Common myeloid progenitor, CD34-positive (primary cell): ENCODE data around the gene BTBD17. TPM values are rescaled to one million over a fixed set of nuclear protein-coding genes. Genes with fewer than 3 reads are reported as not detected.
"Not testable (repeated sequence)": the region's sequence is repeated elsewhere in the genome, so short reads cannot be mapped to it uniquely, and the experiment has no call there.

ENCODE experiments used
- CTCF ChIA-PET: fragments of 350-600 bp; sonication (Branson Sonifier 250); formaldehyde crosslinking; loops from one replicate; lab custom pipeline; 2021; ENCODE audit warnings: antibody characterized with exemption; lab: Charles Lee
- POLR2A ChIA-PET: fragments of 350-600 bp; sonication (Branson Sonifier 250); formaldehyde crosslinking; loops from one replicate; lab custom pipeline; 2021; ENCODE audit warnings: antibody characterized with exemption; lab: Charles Lee
- DNase-seq, 3 donors: peaks; one replicate each; pipeline versions ENCODE4 v3.0.0 to v3.0.0-alpha.2; 2013
- H3K27ac ChIP-seq, 2 experiments: 1 replicate in 1 of 2; 2 replicates in 1 of 2; pipeline ENCODE4 v1.7.0; 2013; ENCODE audit warnings: inconsistent platforms in 2 of 2, low read length in 2 of 2, mild to moderate bottlenecking in 2 of 2, low read depth in 1 of 2, moderate library complexity in 1 of 2; ENCODE audit not compliant: severe bottlenecking in 2 of 2, insufficient read depth in 1 of 2, poor library complexity in 1 of 2
- H3K27me3 ChIP-seq, 5 experiments: replicated peaks in 2 of 5; 1 replicate in 3 of 5; 2 replicates in 2 of 5; pipeline versions ENCODE4 v1.6.1 to v1.7.0; 2013; ENCODE audit warnings: low read length in 4 of 5, mild to moderate bottlenecking in 2 of 5, moderate library complexity in 2 of 5, inconsistent platforms in 1 of 5; ENCODE audit not compliant: insufficient read depth in 5 of 5, control insufficient read depth in 4 of 5
- H3K36me3 ChIP-seq, 4 experiments: 1 replicate in 2 of 4; 2 replicates in 2 of 4; pipeline versions ENCODE4 v1.6.1 to v1.7.0; 2013; ENCODE audit warnings: low read length in 3 of 4, control low read depth in 1 of 4, mild to moderate bottlenecking in 1 of 4; ENCODE audit not compliant: control insufficient read depth in 4 of 4, insufficient read depth in 4 of 4
- H3K4me1 ChIP-seq, 4 experiments: 1 replicate in 3 of 4; 2 replicates in 1 of 4; pipeline versions ENCODE4 v1.6.1 to v1.7.1; 2013; ENCODE audit warnings: low read length in 3 of 4, mild to moderate bottlenecking in 3 of 4, control low read depth in 1 of 4, inconsistent platforms in 1 of 4, moderate library complexity in 1 of 4; ENCODE audit not compliant: control insufficient read depth in 4 of 4, insufficient read depth in 4 of 4; ENCODE audit errors: control extremely low read depth in 1 of 4
- H3K4me3 ChIP-seq, 7 experiments: 1 replicate in 4 of 7; 2 replicates in 3 of 7; pipeline versions ENCODE4 v1.5.1 to v1.7.0; 2013; ENCODE audit warnings: mild to moderate bottlenecking in 7 of 7, low read length in 6 of 7, moderate library complexity in 6 of 7, inconsistent platforms in 2 of 7, low read depth in 2 of 7, control low read depth in 1 of 7; ENCODE audit not compliant: insufficient read depth in 4 of 7, control insufficient read depth in 1 of 7; ENCODE audit errors: extremely low read depth in 1 of 7
- H3K9me3 ChIP-seq, 5 experiments: 1 replicate in 4 of 5; 2 replicates in 1 of 5; pipeline versions ENCODE4 v1.6.1 to v1.7.1; 2013; ENCODE audit warnings: low read length in 4 of 5, mild to moderate bottlenecking in 2 of 5, inconsistent platforms in 1 of 5, low read depth in 1 of 5, moderate library complexity in 1 of 5; ENCODE audit not compliant: control insufficient read depth in 4 of 5, insufficient read depth in 2 of 5; ENCODE audit errors: control extremely low read depth in 1 of 5
- WGBS: methylation state at CpG from one replicate; pipeline ENCODE4 v1.1.5; 2013; ENCODE audit not compliant: insufficient coverage; 5-methylcytosine and 5-hydroxymethylcytosine counted together
- polyA plus RNA-seq: library from polyadenylated mRNA; unstranded; fragments of 120-200 nt; gene quantifications from one replicate; pipeline ENCODE4 v1.2.1, GENCODE V29; 2013

The BTBD17 gene, protein sequence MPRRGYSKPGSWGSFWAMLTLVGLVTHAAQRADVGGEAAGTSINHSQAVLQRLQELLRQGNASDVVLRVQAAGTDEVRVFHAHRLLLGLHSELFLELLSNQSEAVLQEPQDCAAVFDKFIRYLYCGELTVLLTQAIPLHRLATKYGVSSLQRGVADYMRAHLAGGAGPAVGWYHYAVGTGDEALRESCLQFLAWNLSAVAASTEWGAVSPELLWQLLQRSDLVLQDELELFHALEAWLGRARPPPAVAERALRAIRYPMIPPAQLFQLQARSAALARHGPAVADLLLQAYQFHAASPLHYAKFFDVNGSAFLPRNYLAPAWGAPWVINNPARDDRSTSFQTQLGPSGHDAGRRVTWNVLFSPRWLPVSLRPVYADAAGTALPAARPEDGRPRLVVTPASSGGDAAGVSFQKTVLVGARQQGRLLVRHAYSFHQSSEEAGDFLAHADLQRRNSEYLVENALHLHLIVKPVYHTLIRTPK
- polyA plus RNA-seq, result 0.05 TPM

DNA sequence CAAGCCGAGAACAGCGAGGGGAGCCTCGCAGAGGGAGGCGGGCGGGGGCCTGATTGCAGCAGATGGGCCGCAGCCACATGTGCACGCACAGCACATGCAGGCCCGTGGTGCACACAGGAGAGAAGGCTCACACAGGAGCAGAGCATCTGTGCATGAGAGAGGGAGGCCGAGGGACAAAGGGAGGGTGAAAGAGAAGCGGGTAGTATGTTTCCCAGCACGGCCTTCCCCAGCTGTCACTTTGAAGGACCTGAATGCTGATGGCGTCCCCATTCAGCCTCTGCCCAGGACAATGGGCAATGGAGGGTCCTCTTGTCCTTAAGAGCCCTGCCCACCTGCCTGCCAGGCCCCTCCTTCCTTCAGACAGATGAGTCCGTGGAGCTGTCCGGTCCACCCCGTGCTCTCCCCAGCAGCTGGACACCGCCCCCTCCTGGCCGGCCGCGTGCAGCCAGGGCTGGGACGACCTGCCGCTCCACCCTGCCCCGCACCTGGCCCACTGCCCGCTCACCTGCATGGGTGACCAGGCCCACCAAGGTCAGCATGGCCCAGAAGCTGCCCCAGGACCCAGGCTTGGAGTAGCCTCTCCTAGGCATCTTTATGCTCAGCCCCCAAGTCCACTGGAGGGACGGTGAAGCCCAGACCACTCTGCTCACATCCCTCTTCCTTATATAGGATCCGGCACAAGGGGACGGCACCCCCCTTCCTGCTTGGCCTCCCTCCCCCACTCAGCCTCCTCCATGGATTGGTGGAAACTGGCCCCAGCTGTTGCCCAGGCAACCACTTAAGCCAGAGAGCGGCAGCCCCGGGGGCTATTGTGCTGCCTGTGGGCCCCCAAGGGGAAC, at the start of gene BTBD17:
Gene BTBD17 (minus strand): TSS at position 639 of the 839 bp plus-strand sequence. CDS start 49 bp downstream, at position 590.
- POLR2A ChIA-PET, result interaction anchor here (0.6 kb wide), 1 partner anchor 35 kb away, joined by 3 read pairs; the partner anchor contains the start of gene KIF19
- WGBS, result 43% methylated on average over 26 of the region's 28 CpGs
- no peaks in the 10 kb centered on the region for H3K36me3 ChIP-seq
- peaks cover 0 to 29% (median 23%) of the 10 kb centered on the region in 4 experiments for H3K4me1 ChIP-seq
- peak in 2 of 3 donors; percentile 31 to 39 for DNase-seq
- H3K4me3 ChIP-seq, result no peak within 1 kb of the TSS
- H3K27me3 ChIP-seq, result peaks cover 0 to 38% (median 15%) of the 10 kb centered on the region in 5 experiments
- CTCF ChIA-PET, result interaction anchor here (0.6 to 18.8 kb wide), 20 partner anchors 9 to 296 kb away, joined by 3 to 185 read pairs (median 4); partner anchors contain the start of gene CD300H
- no peaks in the 10 kb centered on the region for H3K9me3 ChIP-seq
- H3K27ac ChIP-seq, result no peak within 1 kb of the TSS

DNA sequence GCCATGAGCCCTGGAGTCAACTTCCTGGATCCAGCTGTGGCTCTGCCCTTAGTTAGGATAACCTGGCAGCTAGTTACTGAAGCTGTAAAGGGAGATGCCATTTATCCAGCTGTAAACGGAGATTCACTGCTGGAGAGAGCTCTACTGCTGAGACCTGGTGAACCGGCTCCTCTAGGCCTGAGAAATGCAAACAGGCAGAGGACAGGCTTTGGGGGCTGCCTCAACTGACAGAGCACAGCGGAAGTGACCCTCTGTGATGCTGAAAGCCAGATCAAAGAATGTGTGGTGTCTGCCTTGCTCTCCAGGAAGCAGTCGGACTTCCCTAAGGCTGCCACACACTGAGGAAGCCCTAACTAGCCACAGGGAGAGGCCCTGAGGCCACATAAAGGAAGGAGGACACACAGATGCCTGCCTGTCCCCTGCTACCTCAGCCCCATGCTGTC, 48.4 kb upstream of the BTBD17 start:
- 85% methylated on average over 4 of the region's 4 CpGs for WGBS
- Histone ChIP-seq H3K9me3 (no peaks in the 10 kb centered on the region), H3K36me3 (no peaks in the 10 kb centered on the region), H3K27ac (no peak overlapping the region), H3K4me1 (peaks cover 0 to 8% (median 0%) of the 10 kb centered on the region in 4 experiments), H3K4me3 (no peak overlapping the region), H3K27me3 (peaks cover 0 to 2% (median 0%) of the 10 kb centered on the region in 5 experiments)
- CTCF ChIA-PET, result interaction anchor here (1.2 kb wide), 1 partner anchor 41 kb away, joined by 3 read pairs; no protein-coding TSS in a partner anchor
- POLR2A ChIA-PET, result no interaction called here
- DNase-seq, result peak in 1 of 3 donors; percentile 10

DNA sequence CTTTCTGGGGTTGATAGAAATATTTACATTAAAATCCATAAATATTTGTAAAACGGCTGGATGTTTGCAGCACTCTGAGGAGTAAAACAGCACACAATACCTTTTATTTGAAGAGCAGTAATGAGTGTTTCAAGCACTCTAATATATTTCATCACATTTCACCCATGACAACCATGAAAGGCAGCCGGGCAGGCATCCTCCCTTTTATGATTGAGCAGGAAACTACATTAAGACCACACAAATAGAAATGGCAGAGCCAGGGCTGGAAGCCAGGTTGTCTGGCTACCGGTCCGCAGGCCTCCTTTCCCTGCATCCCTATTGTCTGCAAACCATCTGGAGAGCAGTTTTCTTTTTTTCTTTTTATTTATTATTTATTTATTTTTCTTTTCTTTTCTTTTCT, 47.1 kb upstream of the BTBD17 start:
- H3K27ac ChIP-seq, result no peak overlapping the region
- H3K36me3 ChIP-seq, result no peaks in the 10 kb centered on the region
- peaks cover 0 to 2% (median 0%) of the 10 kb centered on the region in 5 experiments for H3K27me3 ChIP-seq
- POLR2A ChIA-PET, result no interaction called here
- H3K4me3 ChIP-seq, result no peak overlapping the region
- 75% methylated on average over 1 of the region's 4 CpGs for WGBS
- CTCF ChIA-PET, result no interaction called here
- DNase-seq, result no peak
- no peaks in the 10 kb centered on the region for H3K9me3 ChIP-seq
- peaks cover 0 to 10% (median under 1%) of the 10 kb centered on the region in 4 experiments for H3K4me1 ChIP-seq

- Histone ChIP-seq H3K36me3 (no peaks in the 10 kb centered on the region), H3K27me3 (peaks cover 0 to 2% (median 0%) of the 10 kb centered on the region in 5 experiments), H3K4me3 (no peak overlapping the region), H3K9me3 (no peaks in the 10 kb centered on the region), H3K27ac (no peak overlapping the region), H3K4me1 (peaks cover 0 to 15% (median 6%) of the 10 kb centered on the region in 4 experiments)
- no peak for DNase-seq
- 100% methylated on average over 1 of the region's 3 CpGs for WGBS
- ChIA-PET POLR2A (interaction anchor here (0.6 kb wide), 1 partner anchor 228 kb away, joined by 4 read pairs; no protein-coding TSS in a partner anchor), CTCF (interaction anchor here (0.7 kb wide), 1 partner anchor 125 kb away, joined by 3 read pairs; no protein-coding TSS in a partner anchor)
Observed at GRCh38 chr17:74408262-74408661, 46.6 kb upstream of the BTBD17 start.

DNA sequence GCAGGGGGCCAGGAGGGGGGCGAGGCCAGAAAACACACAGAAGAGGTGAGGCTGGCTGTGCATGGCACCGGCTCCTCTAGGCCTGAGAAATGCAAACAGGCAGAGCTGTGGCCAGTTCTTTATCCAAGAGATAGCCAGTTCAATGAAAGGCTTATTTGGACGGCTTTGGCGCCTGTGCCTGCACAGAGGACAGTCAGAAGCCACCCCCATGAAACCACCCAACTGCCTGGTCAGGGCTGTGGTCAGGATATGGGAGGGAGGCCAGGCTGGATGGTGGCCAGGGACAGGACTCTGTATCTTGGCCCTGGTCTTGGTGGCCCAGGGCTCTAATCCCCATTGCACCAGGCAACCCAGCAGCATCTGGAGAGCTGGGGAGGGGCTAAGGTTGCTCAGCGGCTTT, 45.7 kb upstream of the BTBD17 start:
- Histone ChIP-seq H3K27ac (no peak overlapping the region), H3K9me3 (no peaks in the 10 kb centered on the region), H3K27me3 (peaks cover 0 to 2% (median 0%) of the 10 kb centered on the region in 5 experiments), H3K36me3 (no peaks in the 10 kb centered on the region), H3K4me3 (no peak overlapping the region), H3K4me1 (peaks cover 0 to 15% (median 6%) of the 10 kb centered on the region in 4 experiments)
- DNase-seq, result no peak
- ChIA-PET POLR2A (no interaction called here), CTCF (interaction anchor here (1.2 kb wide), 1 partner anchor 54 kb away, joined by 3 read pairs; no protein-coding TSS in a partner anchor)
- 96% methylated on average over 4 of the region's 5 CpGs for WGBS

DNA sequence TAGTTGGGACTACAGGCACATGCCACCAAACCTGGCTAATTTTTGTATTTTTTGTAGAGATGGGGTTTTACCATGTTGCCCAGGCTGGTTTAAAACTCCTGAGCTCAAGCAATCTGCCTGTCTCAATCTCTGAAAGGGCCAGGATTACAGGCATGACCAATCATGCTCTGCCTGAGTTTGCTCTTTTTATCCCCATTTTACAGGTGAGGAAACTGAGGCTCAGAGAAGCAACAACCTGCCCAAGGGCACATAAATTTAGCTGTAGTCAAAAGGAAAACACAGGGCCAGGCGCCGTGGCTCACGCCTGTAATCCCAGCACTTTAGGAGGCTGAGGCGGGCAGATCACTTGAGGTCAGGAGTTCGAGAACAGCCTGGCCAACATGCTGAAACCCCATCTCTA, 43.6 kb upstream of the BTBD17 start:
- H3K4me1 ChIP-seq, result peaks cover 0 to 14% (median 6%) of the 10 kb centered on the region in 4 experiments
- CTCF ChIA-PET, result interaction anchor here (1.1 kb wide), 1 partner anchor 197 kb away, joined by 4 read pairs; no protein-coding TSS in a partner anchor
- H3K27me3 ChIP-seq, H3K36me3 ChIP-seq, DNase-seq, H3K27ac ChIP-seq, H3K9me3 ChIP-seq, H3K4me3 ChIP-seq, POLR2A ChIA-PET: not testable (repeated sequence)
- WGBS, result 100% methylated on average over 5 of the region's 5 CpGs
